Right forelimb (tissue), 1 donor: ENCODE results near the gene SINHCAF.
"Not testable (repeated sequence)": the region's sequence is repeated elsewhere in the genome, so short reads cannot be mapped to it uniquely, and the experiment has no call there.

ENCODE experiments used
- DNase-seq: peaks from one replicate; pipeline ENCODE4 v3.0.0-alpha.2; 2018

Gene SINHCAF, protein sequence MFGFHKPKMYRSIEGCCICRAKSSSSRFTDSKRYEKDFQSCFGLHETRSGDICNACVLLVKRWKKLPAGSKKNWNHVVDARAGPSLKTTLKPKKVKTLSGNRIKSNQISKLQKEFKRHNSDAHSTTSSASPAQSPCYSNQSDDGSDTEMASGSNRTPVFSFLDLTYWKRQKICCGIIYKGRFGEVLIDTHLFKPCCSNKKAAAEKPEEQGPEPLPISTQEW

DNA sequence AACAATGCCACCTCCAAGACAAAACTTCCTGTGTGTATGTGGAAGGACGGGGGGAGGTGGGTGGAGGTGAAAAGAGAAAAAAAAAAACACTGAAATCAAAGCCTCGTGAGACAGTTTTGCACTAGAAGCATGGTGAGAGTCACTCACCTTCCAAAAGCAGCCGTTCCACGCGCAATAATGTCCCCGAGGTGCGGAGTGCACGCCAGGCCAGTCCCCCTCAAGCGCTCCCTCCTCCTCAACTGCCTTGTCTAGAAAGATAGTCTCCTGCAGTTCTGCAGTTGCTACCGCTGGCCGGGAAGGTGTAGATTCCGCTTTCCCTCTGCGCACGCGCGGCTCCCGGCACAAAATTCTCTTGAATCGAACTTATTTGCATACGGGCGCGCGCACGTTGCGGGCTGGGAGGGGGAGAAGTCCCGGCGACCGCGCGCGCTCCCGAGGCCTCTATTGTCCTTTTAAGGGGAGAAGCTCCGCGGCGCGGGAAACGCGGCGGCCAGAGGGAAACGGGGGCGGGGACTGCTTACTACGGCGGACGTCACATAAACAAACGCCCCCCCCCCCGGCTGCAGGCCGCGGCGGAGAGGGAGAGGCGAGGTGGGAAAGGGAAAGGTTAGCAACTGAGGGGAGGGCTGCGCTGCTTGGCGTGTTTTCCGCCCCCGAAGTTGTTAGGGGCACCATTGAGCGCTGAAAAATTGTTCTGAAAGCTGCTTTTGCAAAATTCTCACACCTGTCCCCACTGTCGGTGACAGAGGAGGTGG is at the start of gene SINHCAF:
TSS of gene SINHCAF (minus strand) at position 274 of the 755 bp plus-strand sequence. CDS start 27,946 bp downstream, outside the sequence.
- peak; percentile 99 for DNase-seq

GRCh38 chr12:31375422-31375821 is 49.5 kb upstream of the SINHCAF start:
- not testable (repeated sequence) for DNase-seq

DNA sequence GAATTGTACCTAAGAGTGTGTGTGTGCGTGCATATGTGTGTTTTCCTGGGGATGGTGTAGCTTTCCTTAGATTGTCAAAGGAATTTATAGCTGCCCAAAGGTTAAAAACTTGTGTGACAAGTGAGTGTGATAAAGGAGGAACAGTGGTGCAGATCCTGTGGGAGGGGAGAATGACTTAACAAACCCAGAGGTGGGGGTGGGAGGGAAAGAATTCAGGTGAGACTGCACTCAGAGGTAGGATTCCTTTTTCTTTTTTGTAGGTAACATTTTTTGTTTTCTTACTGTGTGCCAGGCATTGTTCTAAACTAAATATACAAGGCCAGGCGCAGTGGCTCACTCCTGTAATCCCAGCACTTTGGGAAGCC is 45.3 kb upstream of the SINHCAF start:
- DNase-seq, result no peak

DNA sequence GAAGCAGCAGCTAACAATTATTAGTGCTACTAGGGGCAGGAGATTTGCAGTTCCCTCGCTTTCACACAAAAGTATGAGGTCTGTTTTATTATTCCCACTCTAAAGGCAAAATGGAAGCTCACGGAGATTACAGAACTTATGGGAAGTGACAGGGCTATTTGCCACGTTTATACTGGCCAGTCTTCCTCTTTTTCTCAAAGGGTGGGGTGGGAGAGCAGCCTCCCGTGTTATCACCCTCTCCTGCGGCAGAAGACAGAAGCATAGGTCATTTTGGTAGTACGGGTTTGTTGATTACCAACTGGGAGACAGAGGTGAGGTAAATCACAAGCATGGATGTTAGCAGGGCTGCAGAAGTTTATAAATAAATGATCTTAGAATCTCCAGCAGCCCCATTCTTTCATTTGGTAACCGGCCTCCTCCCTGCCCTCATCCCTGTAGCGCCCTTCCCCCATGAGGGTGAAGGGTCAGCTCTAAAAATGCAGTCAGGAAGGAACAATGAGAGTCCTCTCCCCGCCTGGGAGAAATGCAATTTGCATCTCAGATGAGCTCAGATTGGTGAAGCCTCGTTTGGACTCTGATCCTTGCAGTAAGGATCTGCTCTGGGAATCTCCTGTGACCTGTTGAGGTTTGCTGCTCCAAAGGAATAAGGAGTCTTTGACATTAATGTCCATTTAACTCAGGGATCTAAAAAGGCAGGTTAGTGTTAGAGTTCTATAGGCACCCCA is 44.7 kb upstream of the SINHCAF start:
- peak; percentile 47 for DNase-seq

GRCh38 chr12:31369712-31370521 is 44.0 kb upstream of the SINHCAF start:
- peak; percentile 79 for DNase-seq

DNA sequence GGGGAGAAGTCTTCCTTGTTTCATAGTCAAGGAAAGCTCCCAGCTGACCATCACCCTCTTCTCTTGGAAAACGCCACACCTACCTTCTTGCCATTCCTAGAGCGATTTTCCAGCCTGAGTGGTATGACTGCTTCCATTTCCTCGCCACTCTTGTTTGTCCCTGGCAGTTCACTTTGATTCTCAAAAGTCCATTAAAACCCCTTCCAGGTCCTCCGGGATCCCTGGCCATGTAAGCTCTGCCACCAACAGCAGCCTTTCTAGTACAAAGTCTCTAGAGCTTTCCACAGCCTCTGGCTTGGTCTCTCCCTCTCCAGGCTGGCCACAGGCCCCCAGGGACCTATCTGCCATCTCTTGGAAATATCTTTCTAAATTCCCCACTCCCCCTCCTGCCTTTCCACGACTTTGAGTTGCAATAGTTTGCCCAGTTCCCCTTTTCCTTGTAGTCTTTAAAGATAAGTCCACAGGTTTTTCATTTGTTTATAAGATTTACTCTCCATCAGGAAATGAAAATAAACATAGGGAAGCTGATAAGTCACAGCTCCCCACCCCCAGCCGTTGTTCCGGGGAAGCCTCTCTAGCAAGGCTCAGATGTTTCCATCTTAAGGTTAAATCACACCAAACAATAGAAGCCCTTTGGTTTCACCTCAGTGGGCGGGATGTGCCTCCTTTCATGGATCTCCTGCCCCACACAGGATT is 42.9 kb upstream of the SINHCAF start:
- DNase-seq, result peak; percentile 45

DNA sequence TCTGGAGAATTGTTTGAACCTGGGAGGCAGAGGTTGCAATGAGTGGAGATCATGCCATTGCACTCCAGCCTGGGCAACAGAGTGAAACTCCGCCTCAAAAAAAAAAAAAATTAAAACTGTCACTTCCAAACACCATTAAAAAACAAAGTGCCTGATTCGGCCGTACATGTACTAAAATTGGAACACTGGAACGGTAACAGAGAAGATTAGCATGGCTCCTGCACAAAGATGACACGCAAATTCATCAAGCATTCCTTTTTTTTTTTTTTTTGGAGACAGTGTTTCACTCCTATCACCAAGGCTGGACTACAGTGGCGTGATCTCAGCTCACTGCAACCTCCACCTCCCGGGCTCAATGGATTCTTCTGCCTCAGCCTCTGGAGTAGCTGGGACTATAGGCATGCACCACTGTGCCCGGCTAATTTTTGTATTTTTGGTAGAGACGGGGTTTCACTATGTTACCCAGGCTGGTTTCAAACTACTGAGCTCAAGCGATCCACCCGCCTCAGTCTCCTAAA is 40.2 kb upstream of the SINHCAF start:
- DNase-seq, result no peak

GRCh38 chr12:31363831-31364230 is 37.9 kb upstream of the SINHCAF start:
- DNase-seq, result no peak

DNA sequence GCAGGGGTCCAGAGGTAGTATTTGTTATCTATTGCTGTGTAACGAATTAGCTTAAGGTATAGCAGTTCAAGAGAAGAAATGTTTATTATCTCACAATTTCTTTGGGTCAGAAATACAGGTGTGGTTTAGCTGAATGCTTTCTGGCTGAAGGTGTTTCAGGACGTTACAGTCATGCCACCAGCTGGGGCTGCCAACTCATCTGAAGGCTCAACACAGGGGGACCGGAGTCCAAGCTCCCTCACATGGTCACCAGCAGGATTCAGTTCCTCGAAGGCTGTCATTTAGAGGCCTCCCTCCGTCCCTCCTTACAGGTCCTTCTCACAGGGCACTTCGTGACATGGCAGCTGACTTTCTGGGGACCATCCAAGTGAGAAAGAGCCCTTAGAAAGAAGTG is 37.5 kb upstream of the SINHCAF start:
- no peak for DNase-seq

GRCh38 chr12:31362759-31363415 is 36.9 kb upstream of the SINHCAF start:
- peak; percentile 47 for DNase-seq

GRCh38 chr12:31362115-31362758 is 36.3 kb upstream of the SINHCAF start:
- peak; percentile 46 for DNase-seq

- DNase-seq, result no peak
Observed at GRCh38 chr12:31361730-31362114, 35.8 kb upstream of the SINHCAF start.

DNA sequence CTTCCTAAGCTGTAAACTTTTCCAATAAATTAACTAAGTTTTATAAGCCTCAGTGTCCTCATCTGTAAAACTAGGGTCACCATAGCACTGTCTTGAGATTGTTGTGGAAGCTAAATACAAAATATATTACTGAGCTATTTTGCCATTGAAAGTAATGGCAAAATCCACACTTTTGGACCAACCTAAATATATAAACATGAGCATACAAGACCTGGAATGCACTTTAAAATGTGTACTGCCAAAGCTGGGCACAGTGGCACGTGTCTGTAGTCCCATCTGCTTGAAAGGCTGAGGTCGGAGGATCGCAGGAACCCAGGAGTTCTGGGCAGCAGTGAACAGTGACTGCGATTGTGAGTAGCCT is 29.8 kb upstream of the SINHCAF start:
- no peak for DNase-seq

- no peak for DNase-seq
Observed at GRCh38 chr12:31353750-31354708, 28.1 kb upstream of the SINHCAF start.

DNA sequence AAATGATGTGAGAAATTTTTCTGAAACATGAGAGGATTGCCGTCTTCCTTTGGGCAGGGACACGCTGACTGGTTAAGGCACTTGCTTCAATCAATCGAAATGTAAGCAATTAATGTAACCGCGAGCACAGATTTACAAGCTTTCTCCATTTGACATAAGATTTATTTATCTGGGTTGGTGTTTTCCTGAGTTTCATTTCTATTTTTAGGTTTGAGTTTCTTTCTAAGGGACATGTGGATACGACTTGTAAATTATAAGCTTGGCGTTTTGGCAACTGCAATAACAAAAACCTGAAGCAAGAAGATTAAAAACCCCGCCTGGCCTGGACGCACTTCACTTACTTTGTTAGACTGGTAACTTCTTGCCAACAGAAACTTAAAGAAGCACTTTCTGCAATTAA is 20.3 kb upstream of the SINHCAF start:
- no peak for DNase-seq

GRCh38 chr12:31343139-31343538 is 17.2 kb upstream of the SINHCAF start:
- no peak for DNase-seq

- no peak for DNase-seq
Observed at GRCh38 chr12:31342286-31342685, 16.3 kb upstream of the SINHCAF start.

DNA sequence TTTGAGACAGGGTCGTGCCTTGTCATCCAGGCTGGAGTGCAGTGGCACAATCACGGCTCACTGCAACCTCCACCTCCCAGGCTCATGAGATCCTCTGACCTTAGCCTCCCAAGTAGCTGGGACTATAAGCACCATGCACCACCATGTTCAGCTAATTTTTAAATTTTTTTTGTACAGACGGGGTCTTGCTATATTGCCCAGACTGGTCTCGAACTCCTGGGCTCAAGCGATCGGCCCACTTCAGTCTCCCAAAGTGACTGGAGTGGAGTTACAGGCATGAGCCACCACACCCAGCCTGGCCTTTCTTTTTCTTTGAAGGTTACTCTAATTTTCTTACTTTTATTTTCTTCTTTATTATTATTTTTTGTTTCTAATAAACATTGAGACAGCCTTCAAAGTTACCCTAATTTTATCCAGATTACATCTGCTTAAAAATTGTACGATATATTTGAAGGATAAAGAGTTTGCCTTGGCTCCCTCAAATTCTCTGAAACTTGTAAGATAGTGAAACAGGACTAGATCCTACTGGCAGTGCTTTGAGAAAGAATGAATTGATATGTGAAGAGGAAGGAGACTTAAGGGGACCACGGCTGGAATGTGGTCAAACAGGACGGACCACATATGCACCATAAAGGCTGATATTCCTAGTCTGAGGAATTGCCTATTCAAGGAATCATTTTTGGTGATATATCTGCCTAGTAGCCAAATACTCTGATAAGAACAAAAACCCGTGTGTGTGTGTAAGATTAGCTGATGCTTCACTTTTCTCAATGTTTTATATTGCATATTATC is 14.1 kb upstream of the SINHCAF start:
- no peak for DNase-seq

GRCh38 chr12:31337952-31338351 is 12.0 kb upstream of the SINHCAF start:
- no peak for DNase-seq
